ENCODE results near the gene CLN3.

CLN3 gene

GRCh38 chr16:28491970-28492474 is at the start of gene CLN3:
Gene CLN3, minus strand, starts transcription at chr16:28492074. Its CDS starts 315 bp downstream, at chr16:28491759.
- TF ChIP-seq MAX (IDR thresholded peaks at IDR 0.05; ENCODE audit: low read depth, low read length) (peak; percentile 100), CTCF (IDR thresholded peaks at IDR 0.05; ENCODE audit: low read depth, low read length) (no peak), POLR2A (IDR thresholded peaks at IDR 0.05; ENCODE audit: extremely low read depth, insufficient read length) (peak; percentile 14), MYC (IDR thresholded peaks at IDR 0.05; ENCODE audit: low read depth, low read length) (peak; percentile 98)

GRCh38 chr16:28540346-28540745 is 48.5 kb upstream of the CLN3 start:
- no peak overlapping the region for H3K4me3 ChIP-seq (ENCODE audit: low read depth, low read length)
- TF ChIP-seq MYC (IDR thresholded peaks at IDR 0.05; ENCODE audit: low read depth, low read length) (no peak), CTCF (IDR thresholded peaks at IDR 0.05; ENCODE audit: low read depth, low read length) (no peak), MAX (IDR thresholded peaks at IDR 0.05; ENCODE audit: low read depth, low read length) (no peak), POLR2A (IDR thresholded peaks at IDR 0.05; ENCODE audit: extremely low read depth, insufficient read length) (no peak)
- DNase-seq (ENCODE audit: low read depth), result no peak

More at GRCh38 chr16:28491970-28492474, at the start of gene CLN3:
- peak; percentile 98 for DNase-seq (ENCODE audit: low read depth)
- peak within 1 kb of the TSS; percentile 82 for H3K4me3 ChIP-seq (ENCODE audit: low read depth, low read length)

GRCh38 chr16:28538733-28539596 is 47.1 kb upstream of the CLN3 start, which contains the start of gene NUPR1:
Gene NUPR1, minus strand, starts transcription at chr16:28538974. Its CDS starts 67 bp downstream, at chr16:28538907.
- no peak for TF ChIP-seq MAX (IDR thresholded peaks at IDR 0.05; ENCODE audit: low read depth, low read length)
- no peak for TF ChIP-seq MYC (IDR thresholded peaks at IDR 0.05; ENCODE audit: low read depth, low read length)
- TF ChIP-seq CTCF (IDR thresholded peaks at IDR 0.05; ENCODE audit: low read depth, low read length), result no peak
- no peak for TF ChIP-seq POLR2A (IDR thresholded peaks at IDR 0.05; ENCODE audit: extremely low read depth, insufficient read length)

GRCh38 chr16:28537964-28538732 is 46.3 kb upstream of the CLN3 start:
- no peak for DNase-seq (ENCODE audit: low read depth)
- H3K4me3 ChIP-seq (ENCODE audit: low read depth, low read length), result no peak overlapping the region
- no peak for TF ChIP-seq MYC (IDR thresholded peaks at IDR 0.05; ENCODE audit: low read depth, low read length)
- TF ChIP-seq MAX (IDR thresholded peaks at IDR 0.05; ENCODE audit: low read depth, low read length), result no peak
- no peak for TF ChIP-seq CTCF (IDR thresholded peaks at IDR 0.05; ENCODE audit: low read depth, low read length)
- TF ChIP-seq POLR2A (IDR thresholded peaks at IDR 0.05; ENCODE audit: extremely low read depth, insufficient read length), result no peak

More at GRCh38 chr16:28538733-28539596, 47.1 kb upstream of the CLN3 start, which contains the start of gene NUPR1:
- DNase-seq (ENCODE audit: low read depth), result no peak
- H3K4me3 ChIP-seq (ENCODE audit: low read depth, low read length), result no peak within 1 kb of the TSS

- TF ChIP-seq CTCF (IDR thresholded peaks at IDR 0.05; ENCODE audit: low read depth, low read length) (no peak), MYC (IDR thresholded peaks at IDR 0.05; ENCODE audit: low read depth, low read length) (no peak), POLR2A (IDR thresholded peaks at IDR 0.05; ENCODE audit: extremely low read depth, insufficient read length) (no peak), MAX (IDR thresholded peaks at IDR 0.05; ENCODE audit: low read depth, low read length) (no peak)
- H3K4me3 ChIP-seq (ENCODE audit: low read depth, low read length), result no peak overlapping the region
- no peak for DNase-seq (ENCODE audit: low read depth)
These were observed 45.2 kb upstream of the CLN3 start for GRCh38 chr16:28537076-28537475.

Data from NB4 (cell line).